ENCODE results near the gene CBLC. TPM values are rescaled to one million over a fixed set of nuclear protein-coding genes. Genes with fewer than 3 reads are reported as not detected.

The CBLC gene
- total RNA-seq, 1 experiment from 2014 or later = not detected

GRCh38 chr19:44746946-44747738 lies 30.5 kb upstream of the CBLC start:
- DNase-seq (ENCODE audit: low read depth) = peak; percentile 96

GRCh38 chr19:44747739-44748425 lies 29.8 kb upstream of the CBLC start:
- DNase-seq (ENCODE audit: low read depth) = peak; percentile 83

GRCh38 chr19:44748426-44749254 lies 29.1 kb upstream of the CBLC start, which contains the start of gene BCL3:
BCL3 (plus strand) TSS chr19:44748708; CDS start chr19:44748791, 83 bp downstream.
- DNase-seq (ENCODE audit: low read depth) = no peak

GRCh38 chr19:44749292-44749691 lies 28.4 kb upstream of the CBLC start:
- no peak for DNase-seq (ENCODE audit: low read depth)

GRCh38 chr19:44749994-44750393 lies 27.7 kb upstream of the CBLC start:
- DNase-seq (ENCODE audit: low read depth) = no peak

- no peak for DNase-seq (ENCODE audit: low read depth)
Measured at GRCh38 chr19:44752123-44752815, 25.4 kb upstream of the CBLC start.

- DNase-seq (ENCODE audit: low read depth) = peak; percentile 97
Measured at GRCh38 chr19:44752816-44753625, 24.7 kb upstream of the CBLC start.

- DNase-seq (ENCODE audit: low read depth) = no peak
Measured at GRCh38 chr19:44753626-44753931, 24.1 kb upstream of the CBLC start.

- peak; percentile 90 for DNase-seq (ENCODE audit: low read depth)
Measured at GRCh38 chr19:44753932-44754749, 23.5 kb upstream of the CBLC start.

GRCh38 chr19:44754750-44755080 lies 23.0 kb upstream of the CBLC start:
- no peak for DNase-seq (ENCODE audit: low read depth)

- DNase-seq (ENCODE audit: low read depth) = no peak
Measured at GRCh38 chr19:44755219-44755618, 22.5 kb upstream of the CBLC start.

GRCh38 chr19:44756089-44756562 lies 21.6 kb upstream of the CBLC start:
- DNase-seq (ENCODE audit: low read depth) = no peak

- DNase-seq (ENCODE audit: low read depth) = no peak
Measured at GRCh38 chr19:44757057-44757734, 20.5 kb upstream of the CBLC start.

GRCh38 chr19:44757735-44758505 lies 19.8 kb upstream of the CBLC start:
- no peak for DNase-seq (ENCODE audit: low read depth)

GRCh38 chr19:44758596-44758995 lies 19.1 kb upstream of the CBLC start:
- DNase-seq (ENCODE audit: low read depth) = peak; percentile 53

GRCh38 chr19:44759083-44759804 lies 18.4 kb upstream of the CBLC start:
- DNase-seq (ENCODE audit: low read depth) = no peak

- no peak for DNase-seq (ENCODE audit: low read depth)
Measured at GRCh38 chr19:44762038-44762437, 15.7 kb upstream of the CBLC start.
